ENCODE results near the gene DUS1L.

Gene DUS1L

GRCh38 chr17:82076018-82076784, 10.6 kb upstream of the DUS1L start:
- DNase-seq (ENCODE audit: low spot score) = no peak

GRCh38 chr17:82073446-82073845, 7.8 kb upstream of the DUS1L start:
- no peak for DNase-seq (ENCODE audit: low spot score)

GRCh38 chr17:82072827-82073226, 7.2 kb upstream of the DUS1L start:
- DNase-seq (ENCODE audit: low spot score) = no peak

GRCh38 chr17:82070611-82071010, 5.0 kb upstream of the DUS1L start:
- no peak for DNase-seq (ENCODE audit: low spot score)

GRCh38 chr17:82065193-82065637, 389 bp downstream of the DUS1L start:
- DNase-seq (ENCODE audit: low spot score) = no peak

GRCh38 chr17:82064433-82065192, 991 bp downstream of the DUS1L start:
- no peak for DNase-seq (ENCODE audit: low spot score)

- no peak for DNase-seq (ENCODE audit: low spot score)
Measured at GRCh38 chr17:82063424-82064415, 1.9 kb downstream of the DUS1L start.

- DNase-seq (ENCODE audit: low spot score) = no peak
Measured at GRCh38 chr17:82062984-82063368, 2.6 kb downstream of the DUS1L start.

- no peak for DNase-seq (ENCODE audit: low spot score)
Measured at GRCh38 chr17:82062076-82062983, 3.3 kb downstream of the DUS1L start.

GRCh38 chr17:82061047-82061925, 4.3 kb downstream of the DUS1L start:
- no peak for DNase-seq (ENCODE audit: low spot score)

- no peak for DNase-seq (ENCODE audit: low spot score)
Measured at GRCh38 chr17:82060614-82061013, 5.0 kb downstream of the DUS1L start.

- DNase-seq (ENCODE audit: low spot score) = no peak
Measured at GRCh38 chr17:82060001-82060380, 5.6 kb downstream of the DUS1L start.

- DNase-seq (ENCODE audit: low spot score) = no peak
Measured at GRCh38 chr17:82059272-82060000, 6.2 kb downstream of the DUS1L start.

- no peak for DNase-seq (ENCODE audit: low spot score)
Measured at GRCh38 chr17:82058855-82059249, 6.8 kb downstream of the DUS1L start.

GRCh38 chr17:82058230-82058854, 7.3 kb downstream of the DUS1L start:
- no peak for DNase-seq (ENCODE audit: low spot score)

- no peak for DNase-seq (ENCODE audit: low spot score)
Measured at GRCh38 chr17:82056729-82057621, 8.6 kb downstream of the DUS1L start.

- DNase-seq (ENCODE audit: low spot score) = no peak
Measured at GRCh38 chr17:82055965-82056728, 9.5 kb downstream of the DUS1L start.
